HEK293T (cell line): ENCODE data around the gene SLC4A1.

ENCODE experiments used
- CTCF ChIA-PET: fragments of 350-600 bp; formaldehyde crosslinking; extraction: SDS; loops from one replicate; lab custom pipeline; 2021; ENCODE audit warnings: antibody characterized with exemption, inconsistent platforms; lab: Yijun Ruan, JAX
- POLR2A ChIA-PET: fragments of 350-600 bp; formaldehyde crosslinking; extraction: SDS; loops from one replicate; lab custom pipeline; 2020; ENCODE audit warnings: antibody characterized with exemption, inconsistent platforms; lab: Yijun Ruan, JAX
- DNase-seq: peaks from one replicate; pipeline ENCODE4 v3.0.0; 2012; ENCODE audit warnings: mixed read lengths; ENCODE audit errors: extremely low spot score
- ARNT ChIP-seq: fragments of 450-650 bp; IDR thresholded peaks from 2 replicates; pipeline ENCODE4 v1.6.1; 2017; ENCODE audit warnings: mild to moderate bottlenecking
- BHLHE40 ChIP-seq: fragments of 450-650 bp; IDR thresholded peaks from 2 replicates; pipeline ENCODE4 v1.6.1; 2016; ENCODE audit warnings: mild to moderate bottlenecking, moderate library complexity, borderline replicate concordance
- CTBP1 ChIP-seq: fragments of 450-650 bp; IDR thresholded peaks from 2 replicates; pipeline ENCODE4 v1.6.1; 2016; ENCODE audit warnings: borderline replicate concordance
- ELF4 ChIP-seq: fragments of 450-650 bp; IDR thresholded peaks from 2 replicates; pipeline ENCODE4 v1.6.1; 2017; ENCODE audit warnings: antibody characterized with exemption
- FOXA1 ChIP-seq: fragments of 450-650 bp; IDR thresholded peaks from 2 replicates; pipeline ENCODE4 v1.6.1; 2016; ENCODE audit warnings: mild to moderate bottlenecking
- FOXK2 ChIP-seq: fragments of 450-650 bp; IDR thresholded peaks from 2 replicates; pipeline ENCODE4 v1.6.1; 2016; ENCODE audit warnings: mild to moderate bottlenecking
- FOXM1 ChIP-seq: fragments of 450-650 bp; IDR thresholded peaks from 2 replicates; pipeline ENCODE4 v1.6.1; 2017; ENCODE audit warnings: mild to moderate bottlenecking, borderline replicate concordance
- HDGF ChIP-seq: fragments of 450-650 bp; IDR thresholded peaks from 2 replicates; pipeline ENCODE4 v1.6.1; 2017; ENCODE audit warnings: antibody characterized with exemption, borderline replicate concordance
- L3MBTL2 ChIP-seq: fragments of 450-650 bp; conservative IDR thresholded peaks from 2 replicates; pipeline ENCODE4 v1.6.1; 2016; ENCODE audit warnings: mild to moderate bottlenecking
- LEF1 ChIP-seq: fragments of 450-650 bp; IDR thresholded peaks from 2 replicates; pipeline ENCODE4 v1.6.1; 2017; ENCODE audit warnings: mild to moderate bottlenecking, borderline replicate concordance
- NFRKB ChIP-seq: fragments of 450-650 bp; IDR thresholded peaks from 2 replicates; pipeline ENCODE4 v1.6.1; 2016; ENCODE audit warnings: mild to moderate bottlenecking, moderate library complexity
- PKNOX1 ChIP-seq: fragments of 450-650 bp; IDR thresholded peaks from 2 replicates; pipeline ENCODE4 v1.6.1; 2016
- SP1 ChIP-seq: fragments of 450-650 bp; IDR thresholded peaks from 2 replicates; pipeline ENCODE4 v1.6.1; 2017
- SUZ12 ChIP-seq: fragments of 450-650 bp; IDR thresholded peaks from 2 replicates; pipeline ENCODE4 v1.6.1; 2016; ENCODE audit warnings: mild to moderate bottlenecking
- TARDBP ChIP-seq: fragments of 450-650 bp; IDR thresholded peaks from 2 replicates; pipeline ENCODE4 v1.6.1; 2016
- ZNF384 ChIP-seq: fragments of 450-650 bp; IDR thresholded peaks from 2 replicates; pipeline ENCODE4 v1.6.1; 2016

Gene SLC4A1

GRCh38 chr17:44255915-44256314 is 12.0 kb downstream of the SLC4A1 start:
- POLR2A ChIA-PET = interaction anchor here (1.2 kb wide), 1 partner anchor 9 kb away, joined by 3 read pairs; no protein-coding TSS in a partner anchor
- TF ChIP-seq BHLHE40 = no peak
- no peak for TF ChIP-seq SUZ12
- no peak for TF ChIP-seq ZNF384
- no peak for TF ChIP-seq FOXA1
- TF ChIP-seq ARNT = no peak
- TF ChIP-seq PKNOX1 = peak; percentile 54
- TF ChIP-seq TARDBP = 0 out of 2 replicates have a peak, but pooled peaks have one; percentile 17
- no peak for TF ChIP-seq ELF4
- CTCF ChIA-PET = no interaction called here
- no peak for DNase-seq

- CTCF ChIA-PET = interaction anchor here (0.8 kb wide), 1 partner anchor 407 kb away, joined by 3 read pairs; the partner anchor contains the start of gene CD300LG
- POLR2A ChIA-PET = no interaction called here
- no peak for TF ChIP-seq NFRKB
- TF ChIP-seq ZNF384 = no peak
- no peak for TF ChIP-seq L3MBTL2
- TF ChIP-seq PKNOX1 = no peak
- no peak for TF ChIP-seq ARNT
- no peak for TF ChIP-seq FOXM1
- TF ChIP-seq LEF1 = no peak
- TF ChIP-seq FOXA1 = no peak
- no peak for TF ChIP-seq CTBP1
- no peak for TF ChIP-seq SP1
- TF ChIP-seq TARDBP = no peak
- TF ChIP-seq ELF4 = no peak
- TF ChIP-seq HDGF = no peak
- no peak for DNase-seq
Measured at GRCh38 chr17:44254361-44255095, 13.4 kb downstream of the SLC4A1 start.

GRCh38 chr17:44253006-44253405 is 14.9 kb downstream of the SLC4A1 start:
- no peak for DNase-seq
- POLR2A ChIA-PET = no interaction called here
- CTCF ChIA-PET = no interaction called here
- TF ChIP-seq CTBP1 (no peak), NFRKB (no peak), HDGF (no peak), LEF1 (no peak)

GRCh38 chr17:44251062-44251461 is 16.9 kb downstream of the SLC4A1 start:
- CTCF ChIA-PET = no interaction called here
- POLR2A ChIA-PET = no interaction called here
- TF ChIP-seq ARNT = no peak
- TF ChIP-seq FOXK2 = no peak
- TF ChIP-seq FOXM1 = no peak
- TF ChIP-seq ZNF384 = no peak
- no peak for TF ChIP-seq ELF4
- TF ChIP-seq SUZ12 = no peak
- TF ChIP-seq SP1 = no peak
- TF ChIP-seq NFRKB = no peak
- TF ChIP-seq BHLHE40 = no peak
- no peak for TF ChIP-seq HDGF
- TF ChIP-seq CTBP1 = no peak
- no peak for TF ChIP-seq L3MBTL2
- no peak for TF ChIP-seq PKNOX1
- no peak for TF ChIP-seq FOXA1
- no peak for TF ChIP-seq TARDBP
- no peak for TF ChIP-seq LEF1
- no peak for DNase-seq

- ChIA-PET CTCF (no interaction called here), POLR2A (no interaction called here)
- TF ChIP-seq SP1 (no peak), SUZ12 (no peak), FOXM1 (no peak), ELF4 (no peak), HDGF (no peak), FOXK2 (no peak), CTBP1 (no peak), TARDBP (no peak), NFRKB (no peak), FOXA1 (no peak)
- DNase-seq = no peak
Measured at GRCh38 chr17:44249501-44250246, 18.3 kb downstream of the SLC4A1 start.
